Activated effector memory CD4-positive, alpha-beta T cell treated with Interleukin-2 at 50 U/mL for 16 hours (primary cell): Measurements from ENCODE around the gene CASP7.

Experiments used
- DNase-seq: peaks from one replicate; pipeline ENCODE4 v3.0.0-alpha.2; 2020

Gene CASP7

GRCh38 chr10:113666682-113667252 lies 12.9 kb upstream of the CASP7 start:
- DNase-seq = no peak

GRCh38 chr10:113680190-113681111 lies 739 bp downstream of the CASP7 start:
- DNase-seq = no peak

GRCh38 chr10:113681533-113682470 lies 2.1 kb downstream of the CASP7 start:
- no peak for DNase-seq

- DNase-seq = no peak
Measured at GRCh38 chr10:113683300-113683699, 3.6 kb downstream of the CASP7 start.

GRCh38 chr10:113686028-113686427 lies 6.3 kb downstream of the CASP7 start:
- DNase-seq = no peak

- DNase-seq = no peak
Measured at GRCh38 chr10:113687037-113687436, 7.3 kb downstream of the CASP7 start.

- no peak for DNase-seq
Measured at GRCh38 chr10:113689057-113689456, 9.3 kb downstream of the CASP7 start.

- no peak for DNase-seq
Measured at GRCh38 chr10:113689574-113689973, 9.9 kb downstream of the CASP7 start.

- DNase-seq = no peak
Measured at GRCh38 chr10:113690749-113691148, 11.0 kb downstream of the CASP7 start.

GRCh38 chr10:113691381-113691780 lies 11.7 kb downstream of the CASP7 start:
- DNase-seq = no peak

GRCh38 chr10:113692271-113692670 lies 12.6 kb downstream of the CASP7 start:
- DNase-seq = no peak

GRCh38 chr10:113693348-113693747 lies 13.6 kb downstream of the CASP7 start:
- DNase-seq = no peak

GRCh38 chr10:113695691-113696090 lies 16.0 kb downstream of the CASP7 start:
- no peak for DNase-seq

- DNase-seq = no peak
Measured at GRCh38 chr10:113697595-113697994, 17.9 kb downstream of the CASP7 start.

- no peak for DNase-seq
Measured at GRCh38 chr10:113704637-113705343, 25.1 kb downstream of the CASP7 start.

- DNase-seq = no peak
Measured at GRCh38 chr10:113705344-113705652, 25.6 kb downstream of the CASP7 start.

GRCh38 chr10:113706623-113707022 lies 26.9 kb downstream of the CASP7 start:
- no peak for DNase-seq

GRCh38 chr10:113708640-113709039 lies 28.9 kb downstream of the CASP7 start:
- DNase-seq = no peak

GRCh38 chr10:113709221-113709838 lies 29.6 kb downstream of the CASP7 start:
- DNase-seq = no peak

- no peak for DNase-seq
Measured at GRCh38 chr10:113711142-113711541, 31.4 kb downstream of the CASP7 start.

- DNase-seq = no peak
Measured at GRCh38 chr10:113712024-113712423, 32.3 kb downstream of the CASP7 start.
